IPS-18c (cell line): ENCODE results near the gene AOPEP.

Source experiments
- H3K4me3 ChIP-seq: 2 replicates; pipeline ENCODE4 v1.7.0; 2013; ENCODE audit warnings: low read depth, mild to moderate bottlenecking, low read length, moderate library complexity; ENCODE audit not compliant: insufficient read depth
- H3K9me3 ChIP-seq: one replicate; pipeline ENCODE4 v1.6.1; 2013; ENCODE audit warnings: mild to moderate bottlenecking, low read length, moderate library complexity; ENCODE audit not compliant: control insufficient read depth, insufficient read depth

Gene AOPEP

GRCh38 chr9:94799578-94800264, 73.2 kb downstream of the AOPEP start:
- H3K9me3 ChIP-seq = no peaks in the 10 kb centered on the region
- no peak overlapping the region for H3K4me3 ChIP-seq

DNA sequence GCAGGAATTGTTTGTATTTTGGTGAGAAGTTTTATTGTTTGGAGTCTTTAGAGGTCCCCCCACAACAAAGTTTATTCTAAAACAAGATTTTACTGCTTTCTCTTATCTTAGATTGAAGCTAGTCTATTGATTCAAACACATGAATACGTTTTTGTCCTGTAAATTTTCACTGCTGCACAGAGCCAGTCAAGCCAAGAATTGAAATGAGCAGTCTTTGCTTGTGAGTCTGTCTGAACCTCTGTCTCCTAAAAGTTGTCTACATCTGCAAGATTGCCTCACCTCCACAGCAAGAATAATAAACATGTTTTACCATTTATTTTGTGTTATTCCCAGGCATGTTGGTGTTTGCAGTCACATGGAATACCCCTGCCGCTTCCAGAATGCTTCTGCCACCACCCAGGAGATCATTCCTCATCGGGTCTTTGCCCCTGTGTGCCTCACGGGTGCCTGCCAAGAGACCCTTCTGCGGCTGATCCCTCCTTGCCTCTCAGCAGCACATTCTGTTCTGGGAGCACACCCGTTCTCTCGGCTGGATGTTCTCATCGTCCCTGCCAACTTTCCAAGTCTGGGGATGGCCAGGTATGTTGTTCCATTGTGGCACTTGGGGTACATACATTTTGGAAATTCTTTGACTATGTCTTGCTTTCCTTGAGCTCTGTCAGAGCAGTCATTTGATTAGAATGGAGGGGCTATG, 74.1 kb downstream of the AOPEP start:
- H3K9me3 ChIP-seq = no peaks in the 10 kb centered on the region
- no peak overlapping the region for H3K4me3 ChIP-seq

DNA sequence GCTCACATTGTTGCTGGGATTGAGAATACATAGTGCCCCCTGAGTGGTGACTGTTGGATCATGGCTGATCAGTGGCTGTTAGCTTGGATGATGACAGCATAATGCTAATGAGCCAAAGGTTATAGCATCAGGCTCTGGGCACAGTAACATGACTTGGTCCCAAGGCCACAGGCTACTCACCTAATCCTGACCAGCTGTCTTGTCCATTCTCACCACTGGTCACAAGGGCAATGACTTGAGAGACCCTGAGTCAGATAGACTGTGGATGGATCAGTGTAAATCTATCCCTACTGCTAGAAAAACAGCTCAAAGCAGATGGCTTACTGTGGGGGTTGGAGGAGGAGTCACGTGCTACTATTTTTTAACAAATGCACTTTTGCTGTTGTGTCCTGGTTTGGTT, 74.7 kb downstream of the AOPEP start:
- no peak overlapping the region for H3K4me3 ChIP-seq
- H3K9me3 ChIP-seq = no peaks in the 10 kb centered on the region

GRCh38 chr9:94801681-94802080, 75.2 kb downstream of the AOPEP start:
- H3K4me3 ChIP-seq = no peak overlapping the region
- H3K9me3 ChIP-seq = no peaks in the 10 kb centered on the region

- Histone ChIP-seq H3K4me3 (no peak overlapping the region), H3K9me3 (no peaks in the 10 kb centered on the region)
These were observed 75.8 kb downstream of the AOPEP start for GRCh38 chr9:94802251-94802650.

DNA sequence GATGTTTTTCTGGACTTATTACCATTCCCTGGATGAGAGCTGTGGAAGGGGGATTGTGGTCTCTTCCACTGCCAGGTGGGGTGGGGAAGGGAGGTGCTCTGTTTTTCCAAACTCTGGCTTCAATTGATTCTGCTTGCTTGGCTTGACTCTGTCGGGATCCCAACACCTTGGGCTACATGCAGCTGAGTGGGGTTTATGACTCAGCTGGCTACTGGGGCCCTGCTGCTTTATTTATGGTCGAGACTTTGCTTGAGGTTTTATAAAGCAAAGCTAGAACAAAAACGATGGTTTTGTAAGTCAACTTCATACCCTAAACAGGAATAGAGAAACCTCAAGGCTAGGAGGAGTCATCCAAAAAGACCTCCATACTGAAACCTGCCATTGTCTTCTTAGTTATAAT, 76.3 kb downstream of the AOPEP start:
- H3K4me3 ChIP-seq = no peak overlapping the region

GRCh38 chr9:94804316-94804715, 77.8 kb downstream of the AOPEP start:
- no peak overlapping the region for H3K4me3 ChIP-seq
- H3K9me3 ChIP-seq = no peaks in the 10 kb centered on the region

More for the DNA sequence above, 76.3 kb downstream of the AOPEP start:
- no peaks in the 10 kb centered on the region for H3K9me3 ChIP-seq

DNA sequence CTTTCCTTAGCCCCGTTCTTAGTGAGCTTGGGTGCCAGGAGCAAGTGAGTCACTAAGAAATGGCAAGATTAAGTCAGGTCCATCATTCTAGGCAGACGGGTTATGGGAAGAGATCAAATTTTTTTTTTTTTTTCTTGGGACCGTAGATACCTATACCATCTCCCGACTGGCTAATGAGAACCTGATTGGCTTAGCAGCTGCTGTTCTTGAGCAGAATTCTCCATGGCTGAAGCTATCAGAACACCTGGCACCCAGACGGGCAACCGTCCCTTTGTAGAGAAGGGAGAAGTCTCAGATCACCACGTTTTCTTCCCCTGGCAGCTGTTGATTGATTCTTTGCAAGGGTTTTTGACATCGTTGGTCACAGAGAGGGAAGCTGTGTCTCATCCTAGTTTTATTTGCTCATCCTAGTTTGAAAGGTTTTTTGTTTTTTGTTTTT, 78.6 kb downstream of the AOPEP start:
- no peaks in the 10 kb centered on the region for H3K9me3 ChIP-seq
- no peak overlapping the region for H3K4me3 ChIP-seq

GRCh38 chr9:94805585-94805984, 79.1 kb downstream of the AOPEP start:
- Histone ChIP-seq H3K9me3 (no peaks in the 10 kb centered on the region), H3K4me3 (no peak overlapping the region)

DNA sequence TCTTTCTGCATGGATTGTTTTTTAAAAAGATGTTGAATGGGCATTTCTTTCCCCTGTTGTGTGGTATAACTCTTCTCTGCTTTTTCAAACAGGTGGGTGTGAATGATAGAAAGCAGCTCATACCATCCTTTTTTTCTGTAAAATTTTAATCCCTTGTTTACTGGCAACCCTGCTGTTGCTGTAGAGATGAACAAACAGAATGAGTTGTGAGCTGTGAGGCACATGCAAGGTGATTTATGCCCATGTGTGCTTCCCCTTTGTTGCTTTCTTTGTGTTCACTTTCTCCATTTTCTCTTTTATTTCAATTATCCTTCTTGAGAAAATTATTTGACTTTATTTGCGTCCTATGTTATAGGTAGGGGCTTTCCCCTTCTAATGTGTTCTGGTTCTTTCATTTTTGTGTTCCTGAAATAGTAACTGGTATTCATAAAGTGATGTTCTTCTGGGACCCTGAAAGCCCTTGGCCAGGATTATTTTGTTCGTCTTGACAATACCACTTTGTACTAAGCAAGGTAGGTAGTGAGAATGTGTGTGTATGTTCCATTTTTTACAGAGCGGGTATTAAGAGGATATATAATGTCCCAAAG, 79.9 kb downstream of the AOPEP start:
- H3K4me3 ChIP-seq = no peak overlapping the region

GRCh38 chr9:94807556-94807955, 81.1 kb downstream of the AOPEP start:
- no peaks in the 10 kb centered on the region for H3K9me3 ChIP-seq
- H3K4me3 ChIP-seq = no peak overlapping the region

More for the DNA sequence above, 79.9 kb downstream of the AOPEP start:
- no peaks in the 10 kb centered on the region for H3K9me3 ChIP-seq

GRCh38 chr9:94808926-94809700, 82.6 kb downstream of the AOPEP start:
- Histone ChIP-seq H3K4me3 (no peak overlapping the region), H3K9me3 (no peaks in the 10 kb centered on the region)

- Histone ChIP-seq H3K9me3 (no peaks in the 10 kb centered on the region), H3K4me3 (no peak overlapping the region)
These were observed 83.3 kb downstream of the AOPEP start for GRCh38 chr9:94809778-94810177.

DNA sequence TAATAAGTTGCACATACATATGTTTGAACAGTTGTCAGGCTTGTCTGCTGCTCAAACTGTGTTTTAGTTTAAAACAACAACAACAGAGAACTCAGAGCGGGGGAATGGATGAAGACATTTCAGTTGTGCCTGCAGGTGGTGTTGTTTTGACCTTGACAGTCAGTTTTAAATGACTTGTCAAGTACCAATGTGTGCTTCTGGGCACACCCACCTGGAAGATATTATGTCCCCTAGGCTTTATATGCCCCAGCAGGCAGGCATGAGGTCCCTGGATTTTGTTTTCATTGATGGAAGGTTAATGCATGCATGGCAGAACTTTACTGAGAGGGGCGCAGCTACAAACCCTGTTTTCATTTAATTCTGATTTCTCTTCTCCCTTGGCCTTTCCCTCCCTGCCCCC, 84.6 kb downstream of the AOPEP start:
- H3K4me3 ChIP-seq = no peak overlapping the region
- H3K9me3 ChIP-seq = no peaks in the 10 kb centered on the region

DNA sequence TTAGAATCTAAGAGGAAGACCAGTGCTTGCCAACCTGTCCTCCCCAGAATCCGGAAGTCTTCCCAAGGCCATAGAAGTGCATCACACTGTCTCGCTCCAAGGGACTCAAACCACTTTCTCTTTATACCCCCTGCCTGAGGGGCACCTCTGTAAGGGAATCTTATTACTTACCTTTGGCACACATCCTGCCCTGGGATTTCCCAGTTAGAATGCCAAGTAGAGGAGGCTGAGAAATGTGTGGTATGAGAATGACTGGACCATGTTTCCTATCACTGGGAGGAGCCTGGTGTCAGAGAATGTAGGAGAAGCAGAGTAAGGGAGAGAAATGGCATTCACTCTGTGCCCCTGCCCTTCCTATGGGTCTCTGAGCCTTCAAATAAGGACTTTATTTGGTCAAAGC, 85.8 kb downstream of the AOPEP start:
- Histone ChIP-seq H3K9me3 (no peaks in the 10 kb centered on the region), H3K4me3 (no peak overlapping the region)

DNA sequence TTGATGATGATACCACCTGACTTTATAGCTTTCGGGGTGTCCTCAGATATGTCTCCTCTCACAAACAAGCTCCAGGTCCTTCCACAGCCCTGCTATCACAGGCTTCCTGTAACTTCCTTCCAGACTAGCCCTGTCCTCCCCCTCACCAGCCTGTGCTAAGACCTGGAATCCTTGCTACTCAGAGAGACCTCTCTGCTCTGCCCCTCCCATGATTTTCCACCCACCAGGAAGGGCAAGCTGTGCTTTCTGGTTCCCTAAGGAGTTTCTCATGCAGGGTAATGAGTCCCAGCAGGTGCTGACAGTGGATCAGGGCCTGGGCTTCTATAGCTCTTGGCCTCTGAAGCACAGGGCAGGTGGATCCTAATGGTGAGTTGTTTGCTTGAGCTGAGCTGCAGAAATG, 86.9 kb downstream of the AOPEP start:
- no peaks in the 10 kb centered on the region for H3K9me3 ChIP-seq
- H3K4me3 ChIP-seq = no peak overlapping the region

DNA sequence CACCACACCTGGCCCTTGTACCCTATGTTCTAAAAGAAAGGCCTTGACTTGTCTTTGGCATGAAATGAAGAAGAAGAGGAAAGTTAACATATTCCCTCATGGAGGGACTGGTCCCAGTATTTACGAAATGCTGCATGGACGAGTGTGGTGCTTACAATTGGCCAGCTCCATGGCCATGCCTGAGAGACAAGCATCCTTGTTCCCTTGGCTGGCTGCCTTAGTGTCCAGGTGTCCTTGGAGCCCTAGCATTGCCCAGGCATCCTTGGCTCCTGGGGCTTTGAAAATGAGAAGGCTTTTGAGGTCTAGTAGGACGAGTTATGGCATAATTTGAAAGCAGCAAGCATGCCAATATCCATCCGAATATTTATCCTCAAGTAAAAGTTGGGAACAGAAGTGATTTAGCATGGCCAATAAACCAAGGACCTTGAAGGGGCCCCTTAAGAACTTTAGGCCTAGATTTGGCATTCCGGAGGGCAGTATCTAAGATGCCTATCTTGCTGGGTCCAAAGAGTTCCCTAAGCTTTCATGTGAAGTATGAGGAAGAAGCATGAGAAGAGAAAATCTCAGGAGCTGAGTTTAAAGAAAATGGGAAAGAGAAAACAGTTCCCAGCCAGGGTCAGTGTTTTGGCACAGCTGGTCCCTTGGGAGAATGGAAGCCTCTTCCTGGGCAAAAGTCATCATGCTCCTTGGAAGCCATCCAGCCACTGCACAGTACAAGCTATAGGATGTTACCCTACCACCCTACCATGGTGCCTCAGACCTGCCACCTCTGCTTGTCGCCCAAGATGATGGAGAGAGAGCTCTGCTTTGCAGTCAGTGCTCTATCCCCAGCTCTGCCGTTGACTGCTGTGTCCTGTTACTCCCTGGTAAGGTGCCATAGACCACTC, 91.0 kb downstream of the AOPEP start:
- Histone ChIP-seq H3K4me3 (no peak overlapping the region), H3K9me3 (no peaks in the 10 kb centered on the region)
